Right kidney (tissue), 1 donor: ENCODE results near the gene COL27A1.
"Not testable (repeated sequence)": the region's sequence is repeated elsewhere in the genome, so short reads cannot be mapped to it uniquely, and the experiment has no call there.

Experiments used
- DNase-seq: peaks from one replicate; pipeline ENCODE4 v3.0.0-alpha.2; 2016

COL27A1 gene

DNA sequence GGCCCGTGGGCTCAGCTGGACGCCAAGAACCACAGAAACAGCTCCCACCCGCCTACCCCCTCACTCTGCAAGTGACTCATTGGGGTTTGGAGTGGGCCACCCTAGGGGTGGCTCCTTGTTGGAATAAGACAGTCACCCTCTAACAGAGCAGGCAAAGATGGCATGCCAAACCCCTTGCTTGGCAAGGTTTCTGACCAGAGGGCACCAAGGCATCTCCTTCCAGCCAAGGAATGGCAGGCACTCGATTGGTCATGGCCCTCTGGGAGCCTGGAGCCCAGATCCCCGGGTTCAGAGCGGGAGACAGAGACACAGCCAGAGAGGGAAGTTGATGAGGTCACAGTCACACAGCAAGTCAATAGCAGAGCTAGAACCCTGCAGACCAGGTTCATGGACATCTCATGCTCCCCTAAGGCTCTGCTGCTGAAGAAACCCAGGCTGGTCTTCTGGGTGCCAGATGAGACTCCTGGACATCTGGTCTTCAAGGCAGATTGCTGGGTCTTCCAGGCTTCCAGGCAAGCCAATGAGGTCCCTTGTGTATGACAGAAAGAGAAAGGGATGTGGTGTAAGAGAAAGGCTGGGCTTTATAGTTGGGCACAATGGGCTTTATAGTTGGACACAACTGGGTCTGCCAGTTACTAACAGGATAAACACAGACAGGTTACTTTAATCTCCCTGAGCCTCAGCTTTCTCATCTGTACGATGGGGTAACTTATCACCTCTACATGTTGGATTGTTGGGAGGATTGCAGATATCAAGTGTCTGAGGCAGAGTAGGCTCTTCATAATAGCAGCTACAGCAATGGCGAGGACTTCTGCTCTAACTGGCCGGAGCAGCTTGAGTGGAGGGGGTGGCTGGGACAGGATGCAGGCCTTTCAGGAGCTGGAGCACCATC lies 33.0 kb upstream of the COL27A1 start:
- DNase-seq: no peak

DNA sequence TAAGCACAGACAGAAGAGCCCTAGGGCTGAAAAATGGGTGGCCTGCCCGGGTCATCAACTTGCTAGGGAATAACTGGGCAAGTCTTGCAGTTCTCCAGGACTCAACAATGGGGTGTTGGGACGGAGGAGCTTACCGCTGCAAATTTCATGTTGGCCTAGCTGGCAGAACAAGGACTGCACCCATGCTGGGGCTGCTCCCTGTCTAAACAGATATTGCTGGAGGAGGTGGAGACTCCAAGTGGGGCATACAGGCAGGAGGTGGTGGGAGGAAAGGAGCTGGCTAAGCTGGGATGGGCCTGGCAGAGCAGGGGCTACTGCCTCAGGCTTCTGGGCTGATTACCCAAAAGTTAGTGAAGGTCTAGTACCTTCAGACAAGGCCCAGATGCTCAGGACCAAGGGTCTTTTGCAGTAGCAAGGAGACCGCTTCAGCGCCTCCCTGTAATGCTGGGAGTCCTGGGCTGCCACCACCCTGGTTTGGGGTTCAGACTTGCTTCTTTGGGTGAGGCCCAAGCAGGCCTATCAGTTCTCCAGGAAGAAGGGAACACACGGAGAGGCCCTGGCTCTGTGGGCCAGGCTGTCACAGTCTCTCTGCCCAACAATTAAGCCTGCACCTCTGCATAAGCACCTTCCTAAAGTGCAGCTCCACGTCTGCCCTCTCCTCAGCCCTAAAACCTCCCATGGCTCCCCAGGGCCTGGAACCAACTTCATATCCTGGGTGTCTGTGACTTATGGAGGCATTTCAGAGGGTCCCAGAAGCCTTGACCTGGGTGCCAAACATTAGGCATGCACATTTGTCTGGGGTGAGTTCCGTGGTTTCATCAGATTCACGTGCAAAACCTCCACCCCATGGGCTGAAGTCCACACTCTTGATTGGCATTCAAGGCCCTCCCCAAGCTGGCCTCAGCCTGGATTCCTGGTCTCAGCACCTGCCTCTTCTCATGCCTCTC lies 32.0 kb upstream of the COL27A1 start:
- DNase-seq: no peak

DNA sequence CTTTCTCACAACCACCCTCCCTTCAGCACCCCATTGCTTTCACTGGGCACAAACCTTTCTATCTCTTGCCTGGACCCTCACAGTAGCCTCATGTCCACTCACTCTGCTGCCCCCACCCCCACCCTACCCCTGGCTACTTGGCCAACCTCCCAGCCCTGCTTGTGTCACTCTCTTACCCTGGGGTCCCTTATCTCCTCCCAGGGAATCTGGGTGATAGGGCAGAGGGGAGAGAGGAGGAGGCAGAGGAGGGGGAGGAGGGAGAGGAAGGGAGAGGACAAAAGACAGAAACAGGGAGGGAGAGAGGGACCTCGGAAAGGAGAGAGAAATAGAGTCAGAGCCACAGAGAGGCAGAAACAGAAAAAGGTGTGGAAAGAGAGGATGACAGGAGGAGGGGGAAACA lies 31.2 kb upstream of the COL27A1 start:
- DNase-seq: no peak

DNA sequence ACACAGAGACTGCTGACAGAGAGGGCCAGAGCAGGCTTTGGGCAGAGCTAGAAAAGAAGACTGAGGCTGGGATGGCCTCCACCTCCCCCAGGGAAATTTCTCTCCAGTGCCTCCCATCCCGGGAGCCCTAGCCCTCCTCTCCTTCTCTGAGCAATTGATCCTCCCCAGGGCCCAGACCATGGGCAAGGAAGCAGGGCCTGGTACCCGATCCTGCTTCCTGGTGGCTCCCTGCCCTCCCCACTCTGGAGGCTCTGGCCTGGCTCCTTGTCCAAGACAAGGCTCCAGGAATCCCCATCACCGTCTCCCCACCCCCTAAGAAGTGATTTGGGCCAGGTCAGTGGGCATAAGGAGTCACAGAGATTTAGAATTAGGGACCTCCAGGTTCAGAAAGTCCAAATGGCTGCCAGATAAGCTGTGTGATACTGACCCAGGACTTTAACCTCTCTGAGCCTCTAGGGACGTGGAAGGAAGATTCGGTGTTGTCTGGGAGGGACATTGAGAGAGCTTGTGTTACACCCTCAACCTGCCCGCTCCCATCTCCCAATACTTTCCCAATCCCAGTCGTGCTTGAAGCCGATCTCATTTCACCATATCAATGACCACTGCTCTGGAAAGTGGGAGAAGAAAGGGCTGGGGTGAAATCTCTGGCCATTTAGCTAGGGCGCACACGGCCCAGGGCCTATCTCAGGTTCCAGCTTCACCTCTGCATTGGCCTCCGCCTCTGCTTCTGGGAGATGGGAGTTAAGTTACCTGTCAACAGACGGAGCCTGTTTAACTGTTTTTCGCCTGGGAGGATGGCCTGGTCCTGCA lies 30.5 kb upstream of the COL27A1 start:
- DNase-seq: no peak

DNA sequence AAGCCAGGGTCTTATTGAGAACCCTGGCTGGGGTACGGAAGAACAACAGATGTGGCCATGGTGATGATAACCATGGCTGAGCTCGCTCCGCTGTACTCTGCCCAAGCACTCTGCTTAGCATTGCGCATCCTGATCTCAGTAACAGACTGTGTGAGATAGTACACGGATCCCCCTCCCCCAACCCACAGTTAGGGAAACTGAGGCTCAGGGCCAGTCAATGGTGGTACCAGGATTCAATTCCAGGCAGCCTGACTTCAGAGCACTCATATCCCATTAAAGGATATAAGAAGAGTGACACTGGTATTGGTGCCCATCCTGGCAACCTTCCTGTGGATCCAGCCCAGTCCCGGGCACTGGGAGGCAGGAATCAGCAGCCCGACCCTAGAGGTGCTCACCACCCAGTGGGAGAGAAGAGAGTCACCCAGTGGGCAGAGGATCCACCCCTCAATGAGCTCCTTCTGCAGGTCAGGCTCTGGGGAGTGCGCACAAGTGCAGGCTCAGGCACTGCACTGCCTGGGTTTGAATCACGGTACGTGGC lies 29.8 kb upstream of the COL27A1 start:
- DNase-seq: no peak

DNA sequence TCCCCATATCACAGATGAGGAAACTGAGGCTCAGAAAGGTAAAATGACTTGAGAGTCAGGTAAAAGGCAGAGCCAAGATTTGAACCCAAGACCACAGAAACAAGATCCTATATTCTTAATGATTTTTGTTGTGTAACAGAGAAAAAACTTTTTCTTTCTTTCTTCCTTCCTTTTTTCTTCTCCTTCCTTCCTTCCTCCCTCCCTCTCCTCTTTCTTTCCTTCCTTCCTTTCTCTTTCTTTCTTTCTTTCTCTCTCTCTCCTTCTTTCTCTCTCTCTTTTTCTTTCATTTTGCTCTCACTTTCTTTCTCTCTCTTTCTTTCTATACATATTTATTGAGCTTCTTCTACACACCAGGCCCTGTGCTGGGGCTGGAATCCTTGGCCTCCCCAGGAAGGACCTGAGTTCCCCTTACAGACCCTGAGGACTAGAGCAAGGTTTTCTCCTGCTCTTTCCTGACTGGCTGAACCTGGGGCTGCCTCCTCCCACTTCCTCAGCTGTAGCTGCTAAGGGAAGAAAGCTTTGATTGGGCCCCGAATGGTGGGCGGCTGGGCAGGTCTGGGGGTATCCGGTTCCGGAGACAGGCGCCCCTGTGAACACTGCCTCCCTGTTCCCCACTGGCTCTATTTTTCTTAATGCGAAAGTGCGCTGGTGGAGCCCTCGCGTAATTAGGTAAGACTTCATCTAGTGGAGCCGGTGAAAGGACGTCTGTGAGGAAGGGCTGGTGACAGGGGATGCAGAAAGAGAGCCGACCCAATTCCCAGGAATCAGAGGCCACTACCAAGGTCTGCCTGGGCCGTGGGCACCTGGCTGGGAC lies 28.9 kb upstream of the COL27A1 start:
- no peak for DNase-seq

DNA sequence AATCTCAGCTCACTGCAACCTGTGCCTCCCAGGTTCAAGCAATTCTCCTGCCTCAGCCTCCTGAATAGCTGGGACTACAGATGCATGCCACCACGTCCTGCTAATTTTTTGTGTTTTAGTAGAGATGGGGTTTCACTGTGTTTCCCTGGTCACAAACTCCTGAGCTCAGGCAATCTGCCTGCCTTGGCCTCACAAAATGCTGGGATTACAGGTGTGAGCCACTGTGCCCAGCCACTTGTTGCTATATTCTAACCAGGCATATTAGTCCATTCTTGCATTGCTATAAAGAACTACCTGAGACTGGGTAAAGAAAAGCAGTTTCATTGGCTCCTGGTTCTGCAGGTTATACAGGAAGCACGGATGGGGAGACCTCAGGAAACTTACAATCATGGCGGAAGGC lies 26.6 kb upstream of the COL27A1 start:
- DNase-seq: not testable (repeated sequence)

DNA sequence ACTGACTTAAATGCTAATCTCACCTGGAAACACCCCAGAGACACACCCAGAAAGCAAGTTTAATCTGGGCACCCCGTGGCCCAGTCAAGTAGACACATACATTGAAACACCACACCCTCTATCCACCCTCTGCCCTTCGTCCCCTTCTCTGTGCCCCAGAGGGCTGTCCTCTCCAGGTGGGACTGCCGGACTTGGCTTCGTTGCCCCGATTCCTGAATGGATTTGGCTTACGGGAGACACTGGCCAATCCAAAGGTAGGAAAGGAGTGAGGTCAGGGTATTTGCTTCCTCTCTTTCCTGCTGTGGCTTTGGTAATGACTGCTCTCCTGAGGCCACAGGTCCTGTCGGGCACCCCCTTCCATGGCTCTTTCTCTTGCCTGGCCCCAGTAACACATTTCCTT lies 25.2 kb upstream of the COL27A1 start:
- DNase-seq: no peak

DNA sequence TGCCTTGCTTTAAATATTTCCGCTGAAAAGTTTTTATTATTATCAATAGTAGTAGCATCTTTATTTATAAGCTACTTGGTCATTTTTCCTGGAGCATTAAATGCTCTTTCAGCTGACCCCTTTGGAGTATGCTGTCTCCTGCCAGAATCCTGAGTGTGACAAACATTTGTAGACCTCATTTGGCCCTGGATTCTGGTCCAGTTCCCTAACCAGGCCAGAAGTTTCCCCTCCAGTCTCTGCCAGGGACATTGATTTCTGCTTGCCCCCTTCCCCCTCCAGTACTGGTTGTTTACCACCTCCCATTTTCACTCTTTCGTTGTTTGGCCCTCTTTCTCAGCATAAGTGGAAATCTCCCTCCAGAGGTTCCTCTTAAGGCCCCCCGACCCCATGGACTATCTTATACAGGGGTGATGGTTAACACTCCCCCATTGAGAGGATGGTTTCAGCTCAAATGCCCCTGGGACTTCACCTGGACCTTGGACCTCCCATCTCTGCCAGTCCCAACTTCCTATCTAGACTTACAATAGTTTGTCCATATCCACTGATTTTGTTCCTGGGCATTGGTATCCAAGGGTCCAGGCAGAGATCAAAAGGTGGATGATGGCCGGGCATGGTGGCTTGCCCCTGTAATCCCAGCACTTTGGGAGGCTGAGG lies 24.6 kb upstream of the COL27A1 start:
- no peak for DNase-seq

DNA sequence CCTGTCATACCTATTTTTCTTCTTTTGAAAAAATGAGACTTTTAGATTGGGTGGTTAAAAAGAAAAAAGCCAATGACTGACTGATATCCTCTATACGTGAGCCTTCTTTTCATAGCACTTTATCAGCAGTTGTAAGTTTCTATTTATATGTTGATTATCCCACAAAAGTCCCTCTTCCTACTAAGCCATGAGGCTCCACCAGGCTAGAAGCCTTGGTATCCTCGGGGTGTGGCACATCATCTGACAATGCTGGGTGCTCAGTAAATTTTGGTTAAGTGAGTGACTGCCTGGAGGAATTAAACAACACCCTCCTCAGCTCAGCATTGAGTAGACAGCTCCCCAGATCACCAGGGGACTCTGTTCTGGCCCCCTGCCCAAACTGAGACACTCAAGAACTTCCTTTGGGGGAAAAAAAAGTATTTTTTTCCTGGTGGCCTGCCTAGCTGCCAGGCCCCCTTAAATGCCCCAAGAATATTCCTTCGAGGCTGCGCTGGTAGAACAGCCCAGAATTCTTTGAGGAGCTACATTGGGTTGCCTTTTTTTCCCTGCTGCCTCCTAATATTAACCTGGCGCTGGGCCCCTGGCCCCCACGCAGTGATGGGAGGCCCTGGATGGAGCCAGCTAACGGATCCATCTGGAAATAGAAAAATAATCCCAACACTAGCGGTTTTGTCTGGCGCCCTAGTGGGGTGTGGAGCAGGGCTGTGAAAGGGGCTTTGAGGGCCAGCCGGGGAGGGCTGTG lies 23.4 kb upstream of the COL27A1 start:
- DNase-seq: no peak

DNA sequence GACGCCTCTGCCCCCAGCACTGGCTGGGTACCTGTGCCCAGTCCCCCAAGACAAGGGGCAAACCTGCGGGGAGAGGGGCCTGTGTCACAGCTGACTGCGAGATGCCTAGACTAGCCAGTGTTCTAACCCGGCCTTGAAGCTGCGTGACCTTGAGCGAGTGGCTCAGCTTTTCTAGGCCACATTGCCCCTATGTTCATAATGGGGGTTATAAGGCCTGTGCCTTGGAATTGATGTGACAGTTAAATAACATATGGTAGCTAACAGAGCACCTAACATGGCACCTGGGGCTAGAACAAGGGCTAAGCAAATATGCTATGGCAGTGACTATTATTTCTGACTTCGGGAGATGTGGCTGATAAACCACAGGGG lies 22.8 kb upstream of the COL27A1 start:
- DNase-seq: no peak

DNA sequence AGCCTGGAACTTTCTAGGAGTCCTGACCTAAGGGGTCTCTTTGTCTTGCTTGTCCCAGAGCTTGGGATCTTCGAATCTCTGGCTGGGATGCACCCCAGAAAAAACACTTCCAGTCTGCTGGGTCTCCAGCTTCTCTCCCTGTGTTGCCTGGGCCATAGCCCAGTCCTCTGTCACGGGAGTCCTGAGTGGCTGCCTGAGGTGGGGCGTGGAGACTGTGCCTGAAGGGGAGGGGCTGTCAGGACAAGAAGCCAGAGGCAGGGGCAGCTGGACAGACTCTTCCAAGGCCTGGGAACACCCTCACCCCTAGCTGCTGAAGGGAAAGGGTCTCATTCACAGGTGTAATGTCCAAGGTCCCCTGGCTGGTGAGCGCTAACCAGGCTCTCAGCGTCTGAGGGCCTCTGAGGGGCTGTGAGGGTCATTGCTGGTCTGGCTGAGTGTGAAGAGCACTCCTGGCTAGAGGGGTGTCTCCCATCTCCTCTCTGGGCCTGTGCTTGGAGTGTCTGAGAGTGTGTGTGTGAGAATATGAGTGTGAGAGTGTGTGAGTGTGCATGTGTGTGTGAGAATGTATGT lies 20.4 kb upstream of the COL27A1 start:
- DNase-seq: no peak

DNA sequence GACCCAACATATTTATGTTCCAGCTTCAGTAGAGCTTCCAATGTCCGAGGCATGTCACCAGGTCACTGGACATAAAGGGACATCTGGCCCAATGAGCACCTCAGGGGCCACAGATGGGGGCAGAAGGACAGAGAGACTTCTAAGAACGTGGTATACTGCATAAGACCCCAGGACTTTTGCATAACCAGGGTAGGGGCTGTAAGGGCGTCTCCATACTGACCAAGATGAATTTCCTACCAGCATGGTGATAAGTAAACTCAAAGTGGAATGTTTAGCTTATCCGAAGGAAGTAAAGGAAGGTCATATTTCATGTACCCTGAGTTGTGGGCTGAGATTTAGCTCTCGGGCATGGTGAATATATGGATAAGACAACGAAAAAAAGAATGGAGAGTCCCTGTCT lies 17.5 kb upstream of the COL27A1 start:
- DNase-seq: no peak

DNA sequence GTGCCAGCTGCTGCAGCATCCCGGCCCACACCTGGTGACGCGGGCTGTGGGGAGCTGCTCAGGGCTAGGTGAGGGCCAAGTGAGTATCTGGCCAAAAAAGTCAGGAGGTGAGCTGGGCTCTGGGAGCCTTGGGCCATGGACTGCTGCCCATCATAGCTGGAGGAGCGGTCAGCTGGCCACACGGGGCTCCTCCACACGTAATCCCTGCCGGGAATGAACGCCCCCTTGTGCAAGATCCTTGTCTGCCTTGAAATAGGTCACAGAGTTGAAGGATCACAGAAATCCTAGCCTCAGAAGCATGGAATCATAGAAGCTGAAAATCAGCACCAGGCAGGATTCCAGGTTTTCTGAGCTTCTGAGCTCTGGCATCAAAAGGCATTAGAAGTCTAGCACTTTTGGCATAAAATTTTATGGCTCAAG lies 16.8 kb upstream of the COL27A1 start:
- DNase-seq: no peak

DNA sequence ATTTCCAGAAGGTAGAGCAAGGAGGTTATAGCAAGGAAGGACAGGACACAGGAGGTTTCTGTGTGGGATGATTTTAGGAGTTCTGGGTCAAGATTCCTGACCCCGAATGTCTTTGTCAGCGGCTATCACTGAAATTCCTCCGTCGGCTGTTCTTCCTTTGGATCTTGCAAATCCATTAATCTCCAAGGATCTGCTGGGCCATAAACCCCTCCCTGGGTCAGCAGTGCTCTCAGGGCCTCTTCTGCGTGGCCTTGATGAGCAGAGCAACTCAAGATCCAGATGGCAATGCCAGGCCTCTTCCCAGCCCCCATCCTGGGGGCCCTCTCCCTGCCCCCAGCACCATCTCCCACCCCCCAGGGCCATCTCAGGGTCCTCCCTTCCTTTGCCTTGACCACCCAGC lies 16.3 kb upstream of the COL27A1 start:
- DNase-seq: no peak

DNA sequence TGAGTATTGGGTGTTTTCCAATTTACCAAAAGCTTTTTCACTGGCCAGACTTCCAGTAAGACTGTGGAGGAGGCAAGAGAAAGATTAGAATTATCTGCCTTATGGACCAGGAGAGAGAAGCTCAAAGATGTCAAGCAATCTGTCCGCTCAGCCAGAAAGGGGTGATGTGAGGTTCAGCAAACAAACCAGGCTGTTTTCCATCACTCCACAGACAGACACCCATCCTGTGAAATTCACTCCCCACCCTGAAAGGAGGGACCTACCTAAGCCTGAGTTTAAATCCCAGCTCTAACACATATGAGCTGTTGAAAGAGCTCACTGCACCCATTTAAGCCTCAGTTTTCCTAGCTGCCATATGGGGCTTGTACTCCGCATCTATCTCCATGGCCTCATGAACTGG lies 14.9 kb upstream of the COL27A1 start:
- DNase-seq: no peak

DNA sequence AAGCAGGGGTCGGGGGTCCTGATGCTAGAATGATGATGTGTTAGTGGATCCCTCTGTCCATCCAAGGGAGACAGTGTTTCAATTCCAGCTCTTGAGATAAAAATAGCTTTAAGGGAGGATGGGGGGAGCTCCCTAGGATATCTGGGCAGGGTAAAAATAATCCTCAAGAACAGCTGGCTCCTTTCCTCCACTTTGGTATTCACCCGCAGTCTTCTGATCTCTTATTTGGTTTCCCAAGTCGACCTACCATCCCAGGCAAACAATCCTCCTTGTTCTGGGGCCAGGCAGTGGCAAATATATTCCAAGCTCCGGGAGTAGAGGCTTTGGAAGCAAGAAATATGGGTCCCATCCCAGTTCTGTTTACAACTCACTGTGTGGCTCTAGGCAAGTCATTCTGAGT lies 14.5 kb upstream of the COL27A1 start:
- no peak for DNase-seq

DNA sequence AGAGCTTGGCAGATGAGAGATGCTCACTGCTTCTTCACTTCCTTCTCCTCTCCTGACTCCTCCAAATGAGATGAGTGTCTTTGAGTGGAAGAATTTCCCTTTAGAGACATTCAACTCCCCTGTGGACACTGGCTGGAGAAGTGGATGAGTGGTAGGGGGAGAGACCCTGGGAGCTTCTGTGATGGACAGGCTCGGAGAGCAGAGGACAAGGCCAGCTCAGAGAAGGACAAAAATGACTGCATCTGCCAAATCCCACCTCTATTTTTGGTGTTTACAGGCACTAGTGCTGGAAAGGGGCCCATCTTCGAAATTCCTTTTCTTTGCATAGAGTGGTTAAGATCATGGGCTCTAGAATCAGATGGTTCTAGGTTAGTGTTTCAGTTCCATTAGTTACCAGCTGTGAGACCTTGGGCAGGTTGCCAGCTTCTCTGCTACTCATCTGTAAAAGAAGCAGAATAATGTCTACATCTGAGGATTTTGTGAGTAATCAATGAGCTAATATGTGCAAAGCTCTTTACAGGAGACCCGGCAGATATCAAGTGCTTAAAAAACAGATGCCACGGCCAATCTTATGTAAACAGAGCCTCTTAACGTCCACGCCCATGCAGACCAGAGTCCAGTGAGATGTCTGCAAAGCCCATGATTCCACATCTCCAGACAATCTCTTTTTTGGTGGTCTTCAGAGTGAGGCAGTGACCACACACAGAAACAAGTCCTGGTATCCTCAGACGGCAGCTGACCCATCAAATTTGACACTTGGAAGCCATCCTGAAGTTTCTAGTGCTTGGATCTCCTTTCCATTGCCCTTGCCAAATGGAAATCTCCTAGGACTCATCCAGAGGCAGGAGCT lies 13.6 kb upstream of the COL27A1 start:
- DNase-seq: no peak

DNA sequence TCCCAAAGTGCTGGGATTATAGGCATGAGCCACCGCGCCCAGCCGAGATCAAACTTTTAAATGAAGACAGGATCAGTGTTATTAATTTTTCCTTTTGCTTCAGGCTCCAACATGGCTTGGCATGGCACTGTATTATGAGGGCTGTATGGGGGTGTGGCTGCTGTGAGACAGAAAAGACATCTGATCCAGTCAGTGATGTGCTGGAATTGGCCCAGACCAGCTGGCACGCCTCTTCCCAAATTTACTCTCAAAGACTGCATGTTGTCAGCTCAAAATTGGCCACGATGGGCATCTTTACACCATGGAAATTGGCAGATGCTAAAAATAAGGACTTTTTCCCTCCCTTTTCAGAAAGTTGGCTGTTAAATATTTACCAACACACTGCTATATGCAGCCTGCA lies 12.1 kb upstream of the COL27A1 start:
- DNase-seq: no peak
